SK-N-SH (cell line): Measurements from ENCODE around the gene ERI3.

Experiments used
- CTCF ChIP-seq: fragments of 200-600 bp; sonication (generic); IDR thresholded peaks from 2 replicates; pipeline ENCODE4 v1.6.1; 2017; ENCODE audit warnings: antibody characterized with exemption, mild to moderate bottlenecking, moderate library complexity
- FOSL2 ChIP-seq: IDR thresholded peaks from 2 replicates; pipeline ENCODE4 v1.4.0; 2012; ENCODE audit warnings: low read depth, mild to moderate bottlenecking, moderate library complexity, borderline replicate concordance
- JUND ChIP-seq: IDR thresholded peaks from 2 replicates; pipeline ENCODE4 v1.4.0; 2012
- MAX ChIP-seq: IDR thresholded peaks from 2 replicates; pipeline ENCODE4 v1.4.0; 2012; ENCODE audit warnings: low read depth
- NRF1 ChIP-seq: IDR thresholded peaks from 2 replicates; pipeline ENCODE4 v1.6.1; 2012; ENCODE audit warnings: low read depth, mild to moderate bottlenecking, low read length
- PBX3 ChIP-seq: IDR thresholded peaks from 2 replicates; pipeline ENCODE4; 2012
- RAD21 ChIP-seq: IDR thresholded peaks from 2 replicates; pipeline ENCODE4 v1.6.1; 2012; ENCODE audit warnings: mild to moderate bottlenecking, low read length
- SIN3A ChIP-seq: IDR thresholded peaks from 2 replicates; pipeline ENCODE4 v1.6.1; 2012; ENCODE audit warnings: low read depth, mild to moderate bottlenecking, low read length, moderate library complexity, borderline replicate concordance
- ZBTB33 ChIP-seq: IDR thresholded peaks from 2 replicates; pipeline ENCODE4 v1.4.0; 2012; ENCODE audit warnings: low read depth, borderline replicate concordance

- no peak for TF ChIP-seq FOSL2
- TF ChIP-seq CTCF: no peak
- TF ChIP-seq MAX: no peak
- TF ChIP-seq PBX3: no peak
- no peak for TF ChIP-seq SIN3A
- no peak for TF ChIP-seq NRF1
- TF ChIP-seq RAD21: no peak
- no peak for TF ChIP-seq ZBTB33
- TF ChIP-seq JUND: no peak
These were observed 121.5 kb downstream of the ERI3 start for GRCh38 chr1:44233593-44233992.
